ENCODE data around the gene MTHFD2L.

MTHFD2L gene

GRCh38 chr4:74258963-74259362 lies 101.0 kb downstream of the MTHFD2L start:
- no peak overlapping the region for H3K4me3 ChIP-seq
- no peak overlapping the region for H3K27ac ChIP-seq
- TF ChIP-seq FOXP2 (optimal IDR thresholded peaks at IDR 0.05; ENCODE audit: control extremely low read depth, extremely low read length, insufficient read depth), result no peak
- TF ChIP-seq POLR2AphosphoS5 (IDR thresholded peaks at IDR 0.05; ENCODE audit: borderline replicate concordance, low read depth, low read length), result no peak
- TF ChIP-seq EZH2 (IDR thresholded peaks at IDR 0.05), result no peak
- DNase-seq (ENCODE audit: low read depth, low spot score), result no peak
- no peak overlapping the region for H3K9ac ChIP-seq (ENCODE audit: insufficient read length)
- no peaks in the 10 kb centered on the region for H3K9me3 ChIP-seq (ENCODE audit: low read depth, low read length)
- no peaks in the 10 kb centered on the region for H3K36me3 ChIP-seq (ENCODE audit: insufficient read depth, low read length)

- no peak overlapping the region for H3K9ac ChIP-seq (ENCODE audit: insufficient read length)
- H3K36me3 ChIP-seq (ENCODE audit: insufficient read depth, low read length), result no peaks in the 10 kb centered on the region
- no peak overlapping the region for H3K27ac ChIP-seq
- TF ChIP-seq EZH2 (IDR thresholded peaks at IDR 0.05) (no peak), FOXP2 (optimal IDR thresholded peaks at IDR 0.05; ENCODE audit: control extremely low read depth, extremely low read length, insufficient read depth) (no peak), POLR2AphosphoS5 (IDR thresholded peaks at IDR 0.05; ENCODE audit: borderline replicate concordance, low read depth, low read length) (no peak)
- no peaks in the 10 kb centered on the region for H3K9me3 ChIP-seq (ENCODE audit: low read depth, low read length)
- no peak for DNase-seq (ENCODE audit: low read depth, low spot score)
- H3K4me3 ChIP-seq, result no peak overlapping the region
Observed at GRCh38 chr4:74260036-74260435, 102.1 kb downstream of the MTHFD2L start.

GRCh38 chr4:74262522-74262921 lies 104.6 kb downstream of the MTHFD2L start:
- Histone ChIP-seq H3K9ac (ENCODE audit: insufficient read length) (no peak overlapping the region), H3K4me3 (no peak overlapping the region), H3K36me3 (ENCODE audit: insufficient read depth, low read length) (no peaks in the 10 kb centered on the region), H3K27ac (no peak overlapping the region), H3K9me3 (ENCODE audit: low read depth, low read length) (no peaks in the 10 kb centered on the region)
- TF ChIP-seq POLR2AphosphoS5 (IDR thresholded peaks at IDR 0.05; ENCODE audit: borderline replicate concordance, low read depth, low read length), result no peak
- no peak for TF ChIP-seq EZH2 (IDR thresholded peaks at IDR 0.05)
- TF ChIP-seq FOXP2 (optimal IDR thresholded peaks at IDR 0.05; ENCODE audit: control extremely low read depth, extremely low read length, insufficient read depth), result no peak
- DNase-seq (ENCODE audit: low read depth, low spot score), result no peak

- H3K4me3 ChIP-seq, result no peak overlapping the region
- H3K9ac ChIP-seq (ENCODE audit: insufficient read length), result no peak overlapping the region
- H3K36me3 ChIP-seq (ENCODE audit: insufficient read depth, low read length), result no peaks in the 10 kb centered on the region
- H3K27ac ChIP-seq, result no peak overlapping the region
- DNase-seq (ENCODE audit: low read depth, low spot score), result no peak
- TF ChIP-seq POLR2AphosphoS5 (IDR thresholded peaks at IDR 0.05; ENCODE audit: borderline replicate concordance, low read depth, low read length), result no peak
- no peak for TF ChIP-seq FOXP2 (optimal IDR thresholded peaks at IDR 0.05; ENCODE audit: control extremely low read depth, extremely low read length, insufficient read depth)
- no peak for TF ChIP-seq EZH2 (IDR thresholded peaks at IDR 0.05)
- H3K9me3 ChIP-seq (ENCODE audit: low read depth, low read length), result no peaks in the 10 kb centered on the region
Observed at GRCh38 chr4:74263551-74263950, 105.6 kb downstream of the MTHFD2L start.

GRCh38 chr4:74266081-74266480 lies 108.2 kb downstream of the MTHFD2L start:
- DNase-seq (ENCODE audit: low read depth, low spot score), result no peak
- TF ChIP-seq EZH2 (IDR thresholded peaks at IDR 0.05), result no peak
- TF ChIP-seq FOXP2 (optimal IDR thresholded peaks at IDR 0.05; ENCODE audit: control extremely low read depth, extremely low read length, insufficient read depth), result no peak
- TF ChIP-seq POLR2AphosphoS5 (IDR thresholded peaks at IDR 0.05; ENCODE audit: borderline replicate concordance, low read depth, low read length), result no peak
- H3K27ac ChIP-seq, result no peak overlapping the region

GRCh38 chr4:74267998-74268606 lies 110.2 kb downstream of the MTHFD2L start:
- no peak overlapping the region for H3K9ac ChIP-seq (ENCODE audit: insufficient read length)
- no peak for DNase-seq (ENCODE audit: low read depth, low spot score)
- TF ChIP-seq EZH2 (IDR thresholded peaks at IDR 0.05), result no peak
- TF ChIP-seq POLR2AphosphoS5 (IDR thresholded peaks at IDR 0.05; ENCODE audit: borderline replicate concordance, low read depth, low read length), result no peak
- TF ChIP-seq FOXP2 (optimal IDR thresholded peaks at IDR 0.05; ENCODE audit: control extremely low read depth, extremely low read length, insufficient read depth), result no peak
- no peak overlapping the region for H3K4me3 ChIP-seq
- H3K27ac ChIP-seq, result no peak overlapping the region
- no peaks in the 10 kb centered on the region for H3K36me3 ChIP-seq (ENCODE audit: insufficient read depth, low read length)
- H3K9me3 ChIP-seq (ENCODE audit: low read depth, low read length), result no peaks in the 10 kb centered on the region

More at GRCh38 chr4:74266081-74266480, 108.2 kb downstream of the MTHFD2L start:
- Histone ChIP-seq H3K36me3 (ENCODE audit: insufficient read depth, low read length) (no peaks in the 10 kb centered on the region), H3K9me3 (ENCODE audit: low read depth, low read length) (no peaks in the 10 kb centered on the region), H3K4me3 (no peak overlapping the region), H3K9ac (ENCODE audit: insufficient read length) (no peak overlapping the region)

- DNase-seq (ENCODE audit: low read depth, low spot score), result no peak
- Histone ChIP-seq H3K9me3 (ENCODE audit: low read depth, low read length) (no peaks in the 10 kb centered on the region), H3K9ac (ENCODE audit: insufficient read length) (no peak overlapping the region), H3K4me3 (no peak overlapping the region), H3K27ac (no peak overlapping the region), H3K36me3 (ENCODE audit: insufficient read depth, low read length) (no peaks in the 10 kb centered on the region)
- no peak for TF ChIP-seq EZH2 (IDR thresholded peaks at IDR 0.05)
- no peak for TF ChIP-seq POLR2AphosphoS5 (IDR thresholded peaks at IDR 0.05; ENCODE audit: borderline replicate concordance, low read depth, low read length)
- no peak for TF ChIP-seq FOXP2 (optimal IDR thresholded peaks at IDR 0.05; ENCODE audit: control extremely low read depth, extremely low read length, insufficient read depth)
Observed at GRCh38 chr4:74268643-74269042, 110.7 kb downstream of the MTHFD2L start.

- no peak for DNase-seq (ENCODE audit: low read depth, low spot score)
- no peak overlapping the region for H3K27ac ChIP-seq
- TF ChIP-seq FOXP2 (optimal IDR thresholded peaks at IDR 0.05; ENCODE audit: control extremely low read depth, extremely low read length, insufficient read depth), result no peak
- no peak for TF ChIP-seq POLR2AphosphoS5 (IDR thresholded peaks at IDR 0.05; ENCODE audit: borderline replicate concordance, low read depth, low read length)
- TF ChIP-seq EZH2 (IDR thresholded peaks at IDR 0.05), result no peak
- H3K9ac ChIP-seq (ENCODE audit: insufficient read length), result no peak overlapping the region
- no peaks in the 10 kb centered on the region for H3K9me3 ChIP-seq (ENCODE audit: low read depth, low read length)
- no peak overlapping the region for H3K4me3 ChIP-seq
- H3K36me3 ChIP-seq (ENCODE audit: insufficient read depth, low read length), result no peaks in the 10 kb centered on the region
Observed at GRCh38 chr4:74278490-74278889, 120.6 kb downstream of the MTHFD2L start.

- Histone ChIP-seq H3K9me3 (ENCODE audit: low read depth, low read length) (no peaks in the 10 kb centered on the region), H3K36me3 (ENCODE audit: insufficient read depth, low read length) (no peaks in the 10 kb centered on the region), H3K4me3 (no peak overlapping the region), H3K9ac (ENCODE audit: insufficient read length) (no peak overlapping the region), H3K27ac (no peak overlapping the region)
- TF ChIP-seq FOXP2 (optimal IDR thresholded peaks at IDR 0.05; ENCODE audit: control extremely low read depth, extremely low read length, insufficient read depth) (no peak), EZH2 (IDR thresholded peaks at IDR 0.05) (no peak), POLR2AphosphoS5 (IDR thresholded peaks at IDR 0.05; ENCODE audit: borderline replicate concordance, low read depth, low read length) (no peak)
- DNase-seq (ENCODE audit: low read depth, low spot score), result no peak
Observed at GRCh38 chr4:74279716-74280115, 121.8 kb downstream of the MTHFD2L start.
